ENCODE results near the gene KLHDC3. TPM values are rescaled to one million over a fixed set of nuclear protein-coding genes. Genes with fewer than 3 reads are reported as not detected.

The KLHDC3 gene
- total and polyA plus RNA-seq, 2 experiments from 2014 or later: 334 to 343 TPM

DNA sequence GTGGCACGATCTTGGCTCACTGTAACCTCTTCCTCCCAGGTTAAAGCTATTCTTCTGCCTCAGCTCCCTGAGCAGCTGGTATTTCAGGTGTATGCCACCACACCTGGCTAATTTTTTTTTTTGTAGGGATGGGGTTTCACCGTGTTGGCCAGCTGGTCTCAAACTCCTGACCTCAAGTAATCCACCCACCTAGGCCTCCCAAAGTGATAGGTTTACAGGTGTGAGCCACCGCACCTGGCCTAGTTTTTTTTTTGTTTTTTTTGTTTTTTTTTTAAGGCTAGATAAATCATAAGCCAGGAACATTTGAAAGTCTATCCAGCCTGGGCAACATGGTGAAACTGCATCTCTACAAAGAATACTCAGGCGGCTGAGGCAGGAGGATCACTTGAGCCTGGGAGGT lies 18.3 kb downstream of the KLHDC3 start:
- Histone ChIP-seq H3K4me1 (ENCODE audit: low read depth) (no peaks in the 10 kb centered on the region), H3K4me3 (no peak overlapping the region), H3K27me3 (no peaks in the 10 kb centered on the region), H3K27ac (no peak overlapping the region), H3K36me3 (peaks cover 40% of the 10 kb centered on the region), H3K9me3 (ENCODE audit: low read depth) (no peaks in the 10 kb centered on the region)
- TF ChIP-seq, protein P1, sequence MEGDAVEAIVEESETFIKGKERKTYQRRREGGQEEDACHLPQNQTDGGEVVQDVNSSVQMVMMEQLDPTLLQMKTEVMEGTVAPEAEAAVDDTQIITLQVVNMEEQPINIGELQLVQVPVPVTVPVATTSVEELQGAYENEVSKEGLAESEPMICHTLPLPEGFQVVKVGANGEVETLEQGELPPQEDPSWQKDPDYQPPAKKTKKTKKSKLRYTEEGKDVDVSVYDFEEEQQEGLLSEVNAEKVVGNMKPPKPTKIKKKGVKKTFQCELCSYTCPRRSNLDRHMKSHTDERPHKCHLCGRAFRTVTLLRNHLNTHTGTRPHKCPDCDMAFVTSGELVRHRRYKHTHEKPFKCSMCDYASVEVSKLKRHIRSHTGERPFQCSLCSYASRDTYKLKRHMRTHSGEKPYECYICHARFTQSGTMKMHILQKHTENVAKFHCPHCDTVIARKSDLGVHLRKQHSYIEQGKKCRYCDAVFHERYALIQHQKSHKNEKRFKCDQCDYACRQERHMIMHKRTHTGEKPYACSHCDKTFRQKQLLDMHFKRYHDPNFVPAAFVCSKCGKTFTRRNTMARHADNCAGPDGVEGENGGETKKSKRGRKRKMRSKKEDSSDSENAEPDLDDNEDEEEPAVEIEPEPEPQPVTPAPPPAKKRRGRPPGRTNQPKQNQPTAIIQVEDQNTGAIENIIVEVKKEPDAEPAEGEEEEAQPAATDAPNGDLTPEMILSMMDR (IDR thresholded peaks at IDR 0.05; ENCODE audit: low read depth, low read length): no peak
- DNase-seq (ENCODE audit: low read depth in 1 of 2, low spot score in 1 of 2): no peak

- Histone ChIP-seq H3K27me3 (no peaks in the 10 kb centered on the region), H3K27ac (no peak overlapping the region), H3K36me3 (peaks cover 49% of the 10 kb centered on the region), H3K4me3 (no peak overlapping the region), H3K4me1 (ENCODE audit: low read depth) (no peaks in the 10 kb centered on the region), H3K9me3 (ENCODE audit: low read depth) (no peaks in the 10 kb centered on the region)
- TF ChIP-seq, protein P1 (IDR thresholded peaks at IDR 0.05; ENCODE audit: low read depth, low read length): no peak
- no peak for DNase-seq (ENCODE audit: low read depth in 1 of 2, low spot score in 1 of 2)
Observed at GRCh38 chr6:43033496-43034189, 19.6 kb downstream of the KLHDC3 start.

- no peak for DNase-seq (ENCODE audit: low read depth in 1 of 2, low spot score in 1 of 2)
- Histone ChIP-seq H3K9me3 (ENCODE audit: low read depth) (no peaks in the 10 kb centered on the region), H3K36me3 (peaks cover 45% of the 10 kb centered on the region), H3K27ac (no peak overlapping the region), H3K4me1 (ENCODE audit: low read depth) (no peaks in the 10 kb centered on the region), H3K27me3 (no peaks in the 10 kb centered on the region), H3K4me3 (no peak overlapping the region)
- TF ChIP-seq, protein P1 (IDR thresholded peaks at IDR 0.05; ENCODE audit: low read depth, low read length): no peak
Observed at GRCh38 chr6:43034190-43034525, 20.1 kb downstream of the KLHDC3 start.

DNA sequence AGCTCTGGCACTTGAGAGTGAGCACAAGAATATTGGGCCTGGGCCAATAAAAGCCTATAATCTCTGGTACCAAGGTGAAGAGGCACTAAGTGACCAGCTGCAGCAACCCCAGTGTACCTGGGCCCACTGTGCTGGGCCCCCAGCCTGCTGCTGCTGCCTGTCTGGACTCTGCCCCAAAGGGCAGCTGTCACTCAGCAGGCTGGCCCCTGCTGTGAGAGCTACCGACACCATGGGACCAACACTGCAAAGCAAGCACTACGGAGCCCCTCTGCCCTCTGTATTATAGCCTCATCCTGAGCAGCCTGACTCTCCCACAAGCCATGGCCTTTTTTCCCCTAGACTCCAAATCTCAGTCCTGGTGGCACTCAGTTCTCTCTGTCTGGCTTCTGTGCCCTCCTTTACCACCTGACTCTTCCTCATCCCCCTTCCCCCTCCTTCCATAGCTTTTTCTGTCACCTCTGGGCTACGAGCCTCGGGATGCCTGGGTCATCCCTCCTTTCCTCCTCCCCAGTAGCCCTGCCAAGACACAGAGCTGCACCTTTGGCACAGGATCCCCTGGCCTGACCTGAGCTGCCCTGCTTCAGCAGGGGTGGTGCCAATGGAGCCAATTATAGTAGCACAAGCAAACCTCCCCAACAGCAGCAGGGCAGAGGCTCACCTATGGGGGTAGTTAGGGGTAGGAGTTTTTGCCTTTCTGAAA lies 21.6 kb downstream of the KLHDC3 start:
- Histone ChIP-seq H3K27ac (no peak overlapping the region), H3K36me3 (peaks cover 38% of the 10 kb centered on the region), H3K4me1 (ENCODE audit: low read depth) (no peaks in the 10 kb centered on the region), H3K4me3 (no peak overlapping the region), H3K27me3 (no peaks in the 10 kb centered on the region), H3K9me3 (ENCODE audit: low read depth) (no peaks in the 10 kb centered on the region)
- no peak for DNase-seq (ENCODE audit: low read depth in 1 of 2, low spot score in 1 of 2)
- TF ChIP-seq, protein P1 (IDR thresholded peaks at IDR 0.05; ENCODE audit: low read depth, low read length): no peak

- Histone ChIP-seq H3K4me3 (no peak overlapping the region), H3K4me1 (ENCODE audit: low read depth) (no peaks in the 10 kb centered on the region), H3K36me3 (peaks cover 38% of the 10 kb centered on the region), H3K27ac (no peak overlapping the region), H3K9me3 (ENCODE audit: low read depth) (no peaks in the 10 kb centered on the region), H3K27me3 (no peaks in the 10 kb centered on the region)
- DNase-seq (ENCODE audit: low read depth in 1 of 2, low spot score in 1 of 2): no peak
- TF ChIP-seq, protein P1 (IDR thresholded peaks at IDR 0.05; ENCODE audit: low read depth, low read length): no peak
Observed at GRCh38 chr6:43036712-43037111, 22.7 kb downstream of the KLHDC3 start.
